ENCODE data around the gene DDX5. TPM values are rescaled to one million over a fixed set of nuclear protein-coding genes. Genes with fewer than 3 reads are reported as not detected.

DDX5 gene
- total RNA-seq, 1 donor from 2014 or later: 758 TPM

DNA sequence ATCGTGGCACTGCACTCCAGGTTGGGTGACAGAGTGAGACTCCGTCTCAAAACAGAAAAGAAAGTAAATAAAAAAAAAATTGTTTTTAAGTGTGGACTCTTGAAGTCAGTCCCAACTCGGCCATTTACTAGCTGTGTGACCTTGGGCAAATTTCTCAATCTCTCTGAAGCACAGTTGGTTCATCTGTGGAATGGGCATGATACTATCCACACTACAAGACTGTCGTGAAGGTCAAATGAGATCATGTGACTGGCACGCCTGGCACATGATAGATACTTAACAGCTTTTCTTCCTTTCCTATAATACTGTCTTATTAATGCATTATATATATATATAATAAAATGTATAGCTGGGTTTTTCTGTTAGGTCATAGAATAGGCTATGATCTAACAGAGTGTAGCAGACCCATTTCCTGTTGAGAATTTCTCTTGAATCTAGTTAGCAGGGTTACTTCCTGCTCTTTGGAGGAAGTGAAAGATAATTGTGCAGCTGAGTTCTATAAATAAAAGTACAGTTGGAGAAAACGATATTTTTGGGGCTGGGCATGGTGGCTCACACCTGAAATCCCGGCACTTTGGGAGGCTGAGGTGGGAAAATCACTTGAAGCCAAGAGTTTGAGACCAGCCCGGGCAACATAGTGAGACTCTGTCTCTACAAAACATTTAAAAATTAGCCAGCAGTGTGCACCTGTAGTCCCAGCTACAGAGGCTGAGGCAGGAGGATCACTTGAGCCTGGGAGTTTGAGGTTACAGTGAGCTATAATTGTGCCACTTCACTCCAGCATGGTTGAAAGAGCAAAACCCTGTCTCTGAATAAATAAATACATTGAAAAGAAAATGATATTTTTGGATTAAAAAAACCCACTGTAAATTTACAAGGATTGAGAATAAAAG, 49.9 kb downstream of the DDX5 start:
- Mint-ChIP-seq H3K9me3 (no peaks in the 10 kb centered on the region), H3K36me3 (no peaks in the 10 kb centered on the region), H3K4me3 (no peak overlapping the region), H3K27ac (no peak overlapping the region), H3K4me1 (ENCODE audit: unreplicated experiment) (no peaks in the 10 kb centered on the region), H3K27me3 (no peaks in the 10 kb centered on the region)
- TF ChIP-seq CTCF (conservative IDR thresholded peaks at IDR 0.05): no peak
- DNase-seq (ENCODE audit: extremely low spot score, unreplicated experiment): no peak

DNA sequence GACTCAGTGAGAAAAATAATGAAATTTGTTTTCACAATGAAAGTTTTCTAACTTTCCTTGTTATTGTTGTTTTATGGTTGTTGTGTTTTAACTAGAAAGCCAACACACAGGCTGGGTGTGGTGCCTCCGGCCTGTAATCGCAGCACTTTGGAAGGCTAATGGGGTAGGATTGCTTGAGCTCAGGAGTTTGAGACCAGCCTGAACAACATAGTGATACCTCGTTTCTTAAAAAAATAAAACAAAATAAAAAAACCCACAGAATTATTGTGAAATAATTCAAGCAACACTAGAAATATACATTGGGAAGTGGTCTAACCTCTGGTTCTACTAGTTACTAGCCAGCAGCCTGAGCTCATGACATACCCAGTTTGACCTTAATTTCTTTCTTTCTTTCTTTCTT, 56.5 kb downstream of the DDX5 start:
- no peak for TF ChIP-seq CTCF (conservative IDR thresholded peaks at IDR 0.05)
- Mint-ChIP-seq H3K4me3 (no peak overlapping the region), H3K27ac (no peak overlapping the region), H3K4me1 (ENCODE audit: unreplicated experiment) (no peaks in the 10 kb centered on the region), H3K9me3 (no peaks in the 10 kb centered on the region), H3K36me3 (no peaks in the 10 kb centered on the region), H3K27me3 (no peaks in the 10 kb centered on the region)
- no peak for DNase-seq (ENCODE audit: extremely low spot score, unreplicated experiment)

DNA sequence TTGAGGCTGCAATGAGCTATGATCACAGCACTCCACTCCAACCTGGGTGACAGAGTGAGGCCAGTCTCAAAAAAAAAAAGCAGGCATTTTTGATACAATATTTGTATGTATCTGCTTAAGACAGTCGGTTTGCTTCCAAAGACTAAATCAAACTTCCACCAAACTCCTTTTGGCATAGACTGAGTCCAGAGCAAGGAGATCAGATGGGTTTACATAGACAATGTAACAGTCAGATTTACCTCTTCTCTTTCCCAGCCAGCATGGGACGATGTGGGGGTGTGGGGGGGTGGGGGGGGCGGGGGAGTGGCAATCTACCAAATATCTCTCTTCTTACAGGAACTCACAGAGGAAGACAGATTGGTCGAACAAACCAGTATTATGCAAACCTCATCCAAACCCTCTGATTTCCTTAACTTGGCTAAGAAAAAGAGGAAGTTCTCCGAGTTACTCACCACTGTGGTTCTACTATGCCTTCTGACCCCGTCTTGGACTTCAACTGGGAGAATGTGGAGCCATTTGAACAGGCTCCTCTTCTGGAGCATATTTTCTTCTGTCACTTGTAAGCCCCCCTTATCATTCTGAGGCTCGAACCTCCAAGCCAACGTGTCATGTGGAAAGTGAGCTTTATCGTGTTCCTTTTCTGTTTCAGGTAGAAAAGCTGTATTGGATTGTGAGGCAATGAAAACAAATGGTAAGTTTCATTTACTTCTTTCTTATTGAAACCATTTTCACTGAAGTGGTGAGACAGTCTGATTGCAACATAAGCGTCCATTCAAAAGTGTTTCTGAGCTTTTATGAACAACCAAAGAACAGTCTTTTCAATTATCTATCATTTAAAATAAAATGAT, 57.2 kb downstream of the DDX5 start, which contains the start of gene MILR1:
MILR1 (plus strand) TSS at position 451 of the 848 bp plus-strand sequence; CDS start at position 505, 54 bp downstream.
- DNase-seq (ENCODE audit: extremely low spot score, unreplicated experiment): no peak
- no peak within 1 kb of the TSS for H3K4me3 Mint-ChIP-seq
- no peaks in the 10 kb centered on the region for H3K27me3 Mint-ChIP-seq
- no peaks in the 10 kb centered on the region for H3K36me3 Mint-ChIP-seq
- H3K4me1 Mint-ChIP-seq (ENCODE audit: unreplicated experiment): no peaks in the 10 kb centered on the region
- TF ChIP-seq CTCF (conservative IDR thresholded peaks at IDR 0.05): no peak
- H3K27ac Mint-ChIP-seq: no peak within 1 kb of the TSS
- no peaks in the 10 kb centered on the region for H3K9me3 Mint-ChIP-seq

Small RNAs within 50 kb of the gene (microRNA-seq; reads per million reads assigned to microRNA genes)
- gene MIR3064 (7.7 reads per million, percentile 29 among the genes with 10 or more reads in this experiment), gene MIR5047 (not detected)

Other genes starting within 250 kb of the DDX5 start
- gene TEX2, start 243.0 kb downstream of the DDX5 start, total RNA-seq (ENCODE audit: low replicate concordance): 20.4 and 23.3 TPM in 2 replicates
- 0.21 TPM in 1 of 2 replicates, not detected in the other for gene PECAM1, start 115.4 kb downstream of the DDX5 start, total RNA-seq (ENCODE audit: low replicate concordance)
- gene MILR1, start 57.2 kb downstream of the DDX5 start, total RNA-seq (ENCODE audit: low replicate concordance): not detected in 2 replicates
- 15.4 and 22.9 TPM in 2 replicates for gene POLG2, start 9.2 kb downstream of the DDX5 start, total RNA-seq (ENCODE audit: low replicate concordance)
- 52.1 and 76.2 TPM in 2 replicates for gene CEP95, start 688 bp upstream of the DDX5 start, total RNA-seq (ENCODE audit: low replicate concordance)
- 22.3 and 26.6 TPM in 2 replicates for gene SMURF2, start 156.0 kb upstream of the DDX5 start, total RNA-seq (ENCODE audit: low replicate concordance)